GM19468 (cell line): ENCODE results near the gene DBT.
"Not testable (repeated sequence)": the region's sequence is repeated elsewhere in the genome, so short reads cannot be mapped to it uniquely, and the experiment has no call there.

Experiments
- ATAC-seq: cut with Tn5 transposase; IDR thresholded peaks from one replicate; pipeline ENCODE4 v1.9.1; 2021; ENCODE audit warnings: mild to moderate bottlenecking, moderate library complexity, moderate number of reproducible peaks; ENCODE audit not compliant: unreplicated experiment; ENCODE audit errors: extremely low read depth

Gene DBT

DNA sequence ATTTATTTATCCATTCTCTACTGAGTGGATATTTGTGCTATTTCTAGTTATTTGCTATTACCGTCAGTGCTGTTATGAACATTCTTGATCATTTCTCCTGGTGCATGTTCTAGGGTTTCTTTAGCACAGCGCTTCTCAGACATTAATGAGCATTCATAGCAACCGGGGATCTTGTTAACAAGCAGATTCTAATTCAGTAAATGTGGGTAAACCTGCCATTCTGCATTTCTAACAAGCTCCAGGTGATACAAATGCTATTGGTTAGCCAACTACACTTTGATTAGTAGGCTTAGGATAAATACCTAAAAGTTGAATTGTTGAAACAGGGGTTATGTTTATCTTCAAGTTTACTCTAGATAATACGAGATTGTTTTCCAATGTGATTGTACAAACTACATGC, 3.3 kb upstream of the DBT start:
- no peak for ATAC-seq

DNA sequence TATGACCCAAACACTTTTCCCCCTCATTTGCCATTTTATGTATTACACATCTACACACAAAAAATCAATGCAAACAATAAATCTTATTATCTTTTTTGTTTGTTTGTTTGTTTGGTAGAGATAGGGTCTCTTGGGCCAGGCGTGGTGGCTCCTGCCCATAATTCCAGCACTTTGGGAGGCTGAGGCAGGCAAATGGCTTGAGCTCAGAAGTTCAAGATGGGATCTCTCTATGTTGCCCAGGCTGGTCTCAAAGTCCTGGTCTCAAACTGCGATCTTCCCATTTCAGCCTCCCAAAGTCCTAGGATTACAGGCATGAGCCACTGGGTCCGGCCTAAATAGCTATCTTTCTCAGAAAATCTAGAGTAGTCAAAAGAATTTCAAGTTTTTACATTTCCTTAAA, 1.2 kb upstream of the DBT start:
- ATAC-seq, result no peak

DNA sequence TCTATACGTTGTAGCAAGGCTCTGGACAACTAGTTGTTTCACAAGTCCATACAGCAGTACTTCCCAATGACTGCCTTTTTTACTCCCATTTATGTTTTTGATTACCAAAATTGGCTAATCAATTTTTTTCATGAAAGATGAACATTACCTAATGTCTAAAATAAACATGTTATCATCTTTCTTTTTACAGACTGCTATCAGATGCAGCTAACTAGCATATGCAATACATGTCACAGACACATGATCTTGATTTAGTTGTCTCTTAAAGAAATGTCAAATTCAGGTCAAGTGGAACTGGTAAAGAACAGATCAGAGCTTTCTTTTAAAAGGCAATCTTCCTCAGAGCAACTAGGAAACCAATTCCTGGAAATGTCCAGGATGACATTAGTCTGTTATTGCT, 630 bp upstream of the DBT start:
- no peak for ATAC-seq

DNA sequence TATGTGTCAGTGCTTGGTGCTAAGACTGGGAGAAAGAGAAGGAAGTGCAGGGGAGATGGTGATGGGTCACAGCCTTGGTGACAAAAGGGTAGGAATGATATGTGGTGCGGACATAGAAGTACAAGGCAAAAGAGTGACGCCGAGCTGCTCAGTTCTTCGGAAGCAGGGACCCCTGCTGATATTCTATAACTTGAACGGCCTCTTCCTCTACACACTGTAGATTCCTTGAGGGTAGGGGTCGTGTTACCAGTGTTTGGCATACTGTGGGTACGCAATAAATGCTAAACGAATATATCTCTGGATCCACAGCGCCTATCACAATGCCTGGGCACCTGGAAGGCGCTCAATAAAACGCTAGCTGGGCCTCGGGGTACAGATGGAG, 488 bp downstream of the DBT start:
- no peak for ATAC-seq

DNA sequence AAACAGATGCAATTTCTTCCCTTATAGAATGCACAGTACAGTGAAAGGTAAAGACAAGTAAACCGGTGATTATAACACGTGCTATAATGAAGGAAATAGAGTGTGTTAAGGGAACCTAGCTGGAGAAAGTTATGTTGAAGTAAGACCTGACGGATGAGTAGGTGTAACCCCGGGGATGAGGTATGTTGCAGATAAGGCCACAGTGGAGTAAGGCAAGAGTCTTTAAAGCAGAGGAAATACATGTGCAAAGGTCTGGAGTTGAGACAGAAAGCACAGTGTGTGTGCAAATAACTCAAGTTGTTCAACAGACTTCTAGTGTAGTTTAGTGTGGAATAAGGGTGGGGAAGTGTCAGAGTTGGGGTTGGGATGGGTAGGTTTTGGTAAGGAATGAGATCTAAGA, 2.9 kb downstream of the DBT start:
- no peak for ATAC-seq

DNA sequence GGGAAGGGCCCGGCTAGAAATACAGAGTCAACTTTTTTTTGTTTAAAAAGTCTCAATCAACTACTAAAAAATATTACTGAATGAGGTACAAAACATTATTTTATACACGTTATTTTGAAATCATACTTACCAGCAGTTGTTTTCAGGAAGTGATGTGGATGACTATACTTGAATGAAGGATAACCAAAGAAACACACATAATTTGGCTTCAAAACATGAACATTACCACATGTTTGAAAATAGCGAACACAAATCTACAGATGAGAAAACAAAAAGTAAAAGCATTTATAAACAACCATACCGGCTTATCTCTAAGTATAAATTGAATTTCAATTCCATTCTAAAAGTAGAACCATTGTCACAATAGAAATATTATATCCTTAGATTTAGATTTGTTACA, 9.0 kb downstream of the DBT start:
- ATAC-seq, result no peak

DNA sequence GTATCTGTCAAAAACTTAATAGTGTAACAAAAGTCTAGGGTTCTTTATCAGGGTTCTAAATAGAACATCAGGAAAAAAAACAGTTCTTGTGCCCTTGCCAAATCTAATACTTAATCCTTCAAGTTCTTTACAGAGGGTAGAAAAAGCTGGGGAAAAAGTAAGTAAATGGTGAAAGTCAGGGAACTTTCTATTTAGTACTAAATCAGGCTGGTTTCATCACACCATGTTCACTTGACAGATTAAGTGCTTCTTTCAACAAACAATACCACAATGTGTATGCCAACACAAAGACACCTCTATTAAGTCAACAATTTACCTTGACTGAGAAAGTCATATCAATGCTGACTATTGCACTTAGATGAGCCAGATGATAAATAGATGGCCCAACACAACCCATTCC, 9.7 kb downstream of the DBT start:
- ATAC-seq, result no peak

DNA sequence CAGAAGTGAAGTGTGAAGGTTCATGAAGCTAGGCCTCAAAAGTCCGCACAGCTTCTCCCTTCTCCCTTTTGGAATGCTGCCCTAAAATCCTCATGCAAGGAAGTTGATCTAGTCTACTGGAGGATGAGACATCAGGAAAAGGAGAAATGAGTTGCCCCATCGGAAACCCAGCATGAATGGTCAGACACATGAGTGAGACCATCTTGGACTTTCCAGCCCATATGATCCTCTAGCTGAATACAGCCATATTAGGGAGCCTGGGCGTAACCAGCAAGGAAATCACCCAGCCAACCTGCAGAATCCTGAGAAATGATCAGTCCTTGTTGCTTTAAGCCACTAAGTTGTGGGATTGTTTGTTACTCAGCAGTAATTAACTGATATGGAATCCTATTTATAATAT, 12.5 kb downstream of the DBT start:
- no peak for ATAC-seq

DNA sequence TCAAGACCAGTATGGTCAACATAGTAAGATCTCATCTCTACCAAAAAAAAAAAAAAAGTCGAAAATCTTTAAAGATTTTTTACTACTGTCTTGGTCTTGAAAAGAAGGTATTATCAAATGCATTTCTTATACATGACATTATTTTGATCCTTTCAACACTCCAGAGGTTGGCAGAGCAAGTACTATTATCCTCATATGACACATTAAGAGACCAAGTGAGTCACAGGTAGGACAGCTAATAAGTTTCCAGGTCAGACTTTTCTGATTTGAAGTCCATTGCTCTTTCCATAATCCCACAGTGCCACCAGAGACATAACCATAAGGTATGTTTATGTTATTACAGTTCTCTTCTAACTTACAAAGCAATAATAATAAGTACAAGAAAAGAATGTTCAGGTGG, 15.2 kb downstream of the DBT start:
- ATAC-seq, result no peak

DNA sequence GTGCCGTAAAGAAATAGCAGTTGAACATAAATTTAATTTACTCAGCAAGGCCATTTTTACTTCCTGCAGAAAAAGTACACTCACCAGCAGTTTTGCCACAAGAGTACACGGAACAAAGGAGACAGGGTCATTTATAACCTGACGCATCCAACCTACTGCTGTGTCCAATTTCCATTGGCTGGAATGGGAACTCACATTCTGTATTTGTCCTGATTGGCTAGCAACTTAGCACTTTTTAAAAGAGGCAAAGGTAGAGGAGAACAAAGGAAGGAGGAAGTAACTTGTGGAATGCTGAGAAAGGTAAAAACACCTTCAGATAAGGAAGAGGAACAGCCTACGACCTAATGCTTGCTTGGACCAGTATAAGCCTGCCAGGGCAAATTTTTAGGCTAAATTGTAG, 16.1 kb downstream of the DBT start:
- ATAC-seq, result not testable (repeated sequence)

DNA sequence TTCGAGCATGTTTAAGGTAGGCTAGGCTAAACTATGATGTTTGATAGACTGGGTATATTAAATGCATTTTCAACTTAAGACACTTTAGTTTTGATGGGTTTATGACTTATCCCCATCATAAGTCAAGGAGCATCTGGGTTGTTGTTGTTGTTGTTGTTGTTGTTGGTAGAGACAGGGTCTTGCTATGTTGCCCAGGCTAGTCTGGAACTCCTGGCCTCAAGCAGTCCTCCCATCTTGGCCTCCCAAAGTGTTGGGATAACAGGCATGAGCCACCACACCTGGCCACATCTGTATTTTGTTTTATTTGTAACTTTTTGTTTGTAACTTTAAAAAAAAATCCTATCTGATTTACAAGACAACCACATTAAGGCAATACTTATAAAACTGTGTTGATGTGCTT, 17.5 kb downstream of the DBT start:
- no peak for ATAC-seq

DNA sequence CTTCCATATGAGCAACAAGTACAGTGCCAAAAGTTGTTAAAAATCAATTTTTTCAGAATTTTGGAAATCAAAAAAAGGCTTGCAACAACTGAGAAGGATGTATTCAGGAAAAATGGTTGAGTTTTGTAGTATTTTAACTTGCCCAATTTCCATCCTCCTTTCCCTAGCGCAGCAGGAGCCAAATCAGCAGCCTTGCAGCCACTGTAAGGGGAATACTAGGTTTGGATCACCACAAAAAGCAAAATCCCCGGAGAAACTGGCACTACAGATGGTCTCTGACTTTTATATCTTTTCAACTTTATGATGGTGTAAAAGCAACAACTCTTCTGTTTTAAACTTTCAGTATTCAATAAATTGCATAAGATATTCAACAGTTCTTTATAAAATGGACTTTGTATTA, 17.9 kb downstream of the DBT start:
- ATAC-seq, result no peak

DNA sequence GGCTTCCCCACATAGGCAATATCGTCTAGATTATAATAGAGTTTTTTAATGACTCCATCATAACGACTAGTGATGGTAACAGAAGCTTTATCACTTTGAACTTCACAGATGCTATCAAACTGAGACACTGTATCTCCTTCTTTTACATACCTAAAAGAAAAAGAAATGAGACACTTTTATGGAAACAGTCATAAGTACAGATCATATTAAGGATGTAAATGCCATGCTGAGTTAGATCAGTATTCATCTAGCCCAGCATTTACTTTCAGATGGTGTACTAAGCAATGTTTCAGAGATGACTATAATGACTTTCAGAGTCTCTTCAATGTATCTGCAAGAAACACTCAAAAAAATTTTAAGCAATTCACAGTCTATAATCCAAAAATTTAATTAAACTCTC, 18.9 kb downstream of the DBT start:
- no peak for ATAC-seq

DNA sequence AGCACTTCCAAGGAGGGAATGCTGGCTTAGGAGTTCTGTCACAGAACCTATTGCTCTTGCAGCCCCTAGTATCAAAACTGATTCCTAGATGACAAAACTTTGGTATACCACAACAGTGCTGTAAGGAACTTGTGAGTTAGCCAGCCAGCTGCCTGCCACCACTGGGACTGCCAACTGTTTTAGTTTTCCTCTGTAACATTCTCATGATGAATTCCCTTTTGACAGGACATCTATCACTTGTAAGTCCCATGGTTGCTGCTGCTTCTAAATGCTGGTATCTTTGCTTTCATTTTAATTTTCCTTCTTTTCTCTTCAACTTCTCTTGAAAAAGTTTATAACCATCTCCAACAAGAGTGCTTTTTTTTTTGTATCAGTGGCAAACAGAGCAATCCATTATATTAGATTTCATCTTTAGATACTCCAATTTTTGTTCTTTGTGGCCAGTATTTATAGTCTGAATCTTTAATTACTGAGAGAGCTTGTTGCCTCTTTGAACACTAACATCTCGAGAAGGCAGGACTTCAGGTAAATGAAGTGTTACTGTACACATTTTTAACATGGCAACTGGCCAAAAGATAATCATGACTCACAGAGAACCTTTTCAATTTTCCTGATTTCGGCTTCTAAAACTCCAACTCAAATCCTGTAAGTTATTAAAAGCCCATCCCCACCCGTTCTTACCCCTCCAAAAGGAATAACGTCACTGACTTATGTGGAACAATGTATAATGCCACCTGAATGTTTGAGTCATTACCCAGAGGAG, 19.8 kb downstream of the DBT start:
- no peak for ATAC-seq

DNA sequence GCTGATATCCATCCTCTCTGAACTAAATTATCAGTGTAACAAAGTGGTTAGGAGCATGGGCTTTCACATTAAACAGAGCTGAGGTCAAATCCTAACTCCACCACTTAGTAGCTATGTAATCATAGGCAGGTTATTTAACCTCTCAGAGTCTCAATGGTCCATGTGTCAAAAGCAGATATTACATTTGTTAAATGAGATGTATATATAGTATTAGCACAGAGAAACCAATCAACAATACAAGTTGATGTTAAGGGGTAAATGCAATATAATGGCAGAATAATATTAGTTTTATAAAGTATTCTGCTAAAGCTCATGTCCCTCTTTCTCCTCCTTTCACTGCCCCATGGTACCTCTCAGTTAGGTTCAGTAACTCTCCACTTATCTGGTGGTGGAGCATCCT, 27.2 kb downstream of the DBT start:
- ATAC-seq, result no peak

DNA sequence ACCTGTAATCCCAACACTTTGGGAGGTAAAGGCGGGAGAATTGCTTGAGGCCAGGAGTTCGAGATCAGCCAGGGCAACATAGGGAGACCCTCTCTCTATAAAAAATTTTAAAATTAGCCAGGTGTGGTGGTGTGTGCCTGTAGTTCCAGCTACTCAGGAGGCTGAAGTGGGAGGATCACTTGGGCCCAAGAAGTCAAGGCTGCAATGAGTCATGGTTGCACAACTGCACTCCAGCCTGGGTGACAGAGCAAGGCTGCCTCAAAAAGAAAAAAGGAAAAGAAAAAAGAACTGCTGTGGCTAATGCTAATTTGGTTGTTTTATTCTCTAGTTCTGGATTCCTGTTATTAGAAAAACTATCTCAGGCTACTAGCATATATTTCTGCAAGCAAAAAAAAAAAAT, 29.8 kb downstream of the DBT start:
- no peak for ATAC-seq

DNA sequence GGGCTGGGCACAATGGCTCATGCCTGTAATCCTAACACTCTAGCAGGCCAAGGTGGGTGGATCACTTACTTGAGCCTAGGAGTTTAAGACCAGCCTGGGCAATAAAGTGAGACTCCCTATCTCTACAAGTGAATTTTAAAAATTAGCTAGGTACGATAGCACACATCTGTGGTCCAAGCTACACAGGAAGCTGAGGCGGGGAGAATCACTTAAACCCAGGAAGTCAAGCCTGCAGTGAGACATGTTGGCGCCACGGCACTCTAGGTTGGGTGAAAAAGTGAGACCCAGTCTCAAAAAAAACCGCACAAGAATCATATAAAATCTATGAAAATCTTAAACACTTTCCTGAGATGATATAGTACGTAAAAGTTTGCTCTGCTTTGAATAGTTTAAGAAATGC, 30.2 kb downstream of the DBT start:
- no peak for ATAC-seq

DNA sequence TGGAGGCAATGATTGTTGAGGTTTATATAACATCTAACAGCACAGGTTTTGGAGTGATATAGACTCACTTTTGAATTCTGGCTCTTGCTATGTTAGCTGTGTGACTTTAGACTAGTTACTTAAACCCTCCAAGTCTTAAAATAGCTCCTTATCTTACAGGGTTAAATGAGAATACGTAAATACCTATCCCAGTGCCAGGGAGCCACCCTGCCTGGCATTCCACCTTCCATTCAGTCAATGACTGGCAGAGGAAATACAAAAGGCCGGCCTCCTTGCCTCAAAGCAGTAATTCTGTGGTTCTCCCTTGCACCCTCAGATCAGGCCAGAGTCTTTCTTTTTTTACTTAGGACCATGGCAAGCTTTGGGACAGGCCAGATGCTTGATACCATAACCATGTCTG, 31.8 kb downstream of the DBT start:
- no peak for ATAC-seq

DNA sequence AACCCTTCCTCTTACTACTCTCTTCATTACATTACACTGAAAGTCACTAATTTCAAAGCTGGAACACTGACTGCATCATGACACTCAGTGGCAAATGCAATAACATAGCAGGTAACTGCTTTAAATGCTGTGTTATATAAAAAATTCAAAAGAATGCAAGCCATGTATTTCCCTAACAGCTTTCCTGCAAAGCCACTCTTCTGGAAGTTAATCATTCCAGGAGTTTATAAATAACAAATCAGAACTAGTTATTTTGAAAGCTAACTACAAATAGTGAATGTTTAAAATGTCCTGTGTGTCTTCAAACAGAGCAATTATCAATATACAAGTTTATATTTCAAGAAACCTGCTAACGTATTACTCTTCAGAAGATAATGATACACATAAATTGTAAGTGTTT, 34.5 kb downstream of the DBT start:
- no peak for ATAC-seq

DNA sequence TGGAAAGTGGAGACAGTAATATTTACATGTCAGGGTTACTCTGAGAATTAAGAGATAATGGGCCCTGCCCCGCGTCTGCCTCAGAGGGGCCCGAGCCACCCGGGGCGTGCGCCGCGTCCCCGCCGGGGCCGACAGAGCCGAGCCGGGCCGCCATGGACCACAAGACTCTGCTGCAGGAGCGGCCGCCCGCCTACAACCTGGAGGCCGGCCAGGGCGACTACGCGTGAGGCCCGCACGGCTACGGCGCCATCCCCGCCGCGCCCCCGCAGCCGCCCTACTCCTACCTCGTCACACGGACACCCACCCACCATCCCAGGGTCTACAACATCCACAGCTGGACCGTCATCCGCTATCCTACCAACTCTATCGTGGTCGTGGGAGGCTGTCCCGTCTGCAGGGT, 36.5 kb downstream of the DBT start:
- ATAC-seq, result no peak

DNA sequence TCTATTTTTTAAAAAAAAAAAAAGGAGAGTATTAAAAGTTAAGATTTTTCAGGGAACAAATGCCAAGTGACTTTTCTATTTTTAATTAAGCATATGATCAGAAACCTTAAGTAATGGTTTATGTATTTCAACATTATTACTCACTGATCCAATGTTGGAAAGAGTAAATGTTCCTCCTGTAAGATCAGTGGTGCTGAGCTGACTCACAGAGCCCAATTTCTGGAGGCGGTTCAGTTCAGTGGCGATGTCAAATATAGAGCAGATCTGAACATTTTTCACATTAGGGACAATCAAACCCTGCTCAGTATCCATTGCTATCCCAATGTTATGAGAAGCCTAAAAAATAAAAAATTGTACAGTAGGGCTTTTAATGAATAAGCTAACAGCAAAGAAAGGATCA, 43.3 kb downstream of the DBT start:
- ATAC-seq, result no peak

DNA sequence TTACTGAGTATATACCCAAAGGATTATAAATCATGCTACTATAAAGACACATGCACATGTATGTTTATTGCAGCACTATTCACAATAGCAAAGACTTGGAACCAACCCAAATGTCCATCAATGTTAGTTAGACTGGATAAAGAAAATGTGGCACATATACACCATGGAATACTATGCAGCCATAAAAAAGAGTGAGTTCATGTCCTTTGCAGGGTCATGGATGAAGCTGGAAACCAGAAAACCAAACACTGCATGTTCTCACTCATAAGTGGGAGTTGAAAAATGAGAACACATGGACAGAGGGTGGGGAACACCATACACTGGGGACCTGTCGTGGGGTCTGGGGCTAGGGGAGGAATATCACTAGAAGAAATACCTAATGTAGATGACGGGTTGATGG, 44.0 kb downstream of the DBT start:
- ATAC-seq, result not testable (repeated sequence)

DNA sequence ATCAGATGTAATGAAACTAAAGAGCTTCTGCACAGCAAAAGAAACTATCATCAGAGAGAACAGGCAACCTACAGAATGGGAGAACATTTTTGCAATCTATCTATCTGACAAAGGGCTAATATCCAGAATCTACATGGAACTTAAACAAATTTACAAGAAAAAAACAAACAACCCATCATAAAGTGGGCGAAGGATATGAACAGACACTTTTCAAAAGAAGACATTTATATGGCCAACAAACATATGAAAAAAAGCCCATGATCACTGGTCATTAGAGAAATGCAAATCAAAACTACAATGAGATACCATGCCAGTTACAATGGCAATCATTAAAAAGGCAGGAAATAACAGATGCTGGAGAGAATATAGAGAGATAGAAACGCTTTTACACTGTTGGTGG, 44.5 kb downstream of the DBT start:
- not testable (repeated sequence) for ATAC-seq
